Measurements from ENCODE around the gene DNAH14. TPM values are rescaled to one million over a fixed set of nuclear protein-coding genes. Genes with fewer than 3 reads are reported as not detected.

Gene DNAH14
- total RNA-seq, 2 experiments from 2014 or later = 0.27 to 0.34 TPM

DNA sequence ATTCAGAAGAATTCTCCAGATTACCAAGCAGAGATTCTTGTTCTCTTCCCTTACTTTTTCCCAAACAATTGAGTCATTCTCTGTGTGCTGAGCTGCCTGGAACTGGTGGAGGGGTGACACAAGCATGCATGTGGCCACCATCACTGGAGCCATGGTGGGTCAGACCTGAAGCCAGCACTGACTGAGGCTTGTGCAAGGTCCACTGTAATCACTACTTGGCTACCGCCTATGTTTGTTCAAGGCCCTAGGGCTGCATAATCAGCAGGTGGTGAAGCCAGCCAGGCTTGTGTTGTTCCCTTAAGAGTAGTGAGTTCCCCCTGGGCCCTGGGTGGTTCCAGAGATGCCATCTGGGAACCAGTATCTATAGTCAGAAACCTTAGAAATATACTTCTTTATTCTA is 183.8 kb downstream of the DNAH14 start:
- Mint-ChIP-seq H3K27me3 (no peaks in the 10 kb centered on the region), H3K9me3 (no peaks in the 10 kb centered on the region), H3K27ac (no peak overlapping the region), H3K36me3 (ENCODE audit: low read depth) (no peaks in the 10 kb centered on the region), H3K4me3 (no peak overlapping the region), H3K4me1 (ENCODE audit: low read depth) (no peaks in the 10 kb centered on the region)
- ATAC-seq (ENCODE audit: poor library complexity) (no peak), DNase-seq (no peak)
- H3K9me3 ChIP-seq (ENCODE audit: control insufficient read depth in 1 of 2, insufficient read depth in 1 of 2, low read length in 2 of 2) = no peaks in the 10 kb centered on the region
- no peaks in the 10 kb centered on the region for H3K4me1 ChIP-seq (ENCODE audit: insufficient read depth, low read length)
- no peak overlapping the region for H3K27ac ChIP-seq (ENCODE audit: low read depth in 1 of 2, low read length in 2 of 2)
- ChIA-PET POLR2A (no interaction called here), CTCF (no interaction called here)
- peaks cover 0 to 9% of the 10 kb centered on the region in 2 experiments for H3K27me3 ChIP-seq (ENCODE audit: control insufficient read depth in 1 of 2, insufficient read depth in 2 of 2, low read length in 2 of 2)
- no peaks in the 10 kb centered on the region for H3K36me3 ChIP-seq (ENCODE audit: insufficient read depth, low read length)
- no peak overlapping the region for H3K4me3 ChIP-seq (ENCODE audit: low read length)
- TF ChIP-seq, protein P1, sequence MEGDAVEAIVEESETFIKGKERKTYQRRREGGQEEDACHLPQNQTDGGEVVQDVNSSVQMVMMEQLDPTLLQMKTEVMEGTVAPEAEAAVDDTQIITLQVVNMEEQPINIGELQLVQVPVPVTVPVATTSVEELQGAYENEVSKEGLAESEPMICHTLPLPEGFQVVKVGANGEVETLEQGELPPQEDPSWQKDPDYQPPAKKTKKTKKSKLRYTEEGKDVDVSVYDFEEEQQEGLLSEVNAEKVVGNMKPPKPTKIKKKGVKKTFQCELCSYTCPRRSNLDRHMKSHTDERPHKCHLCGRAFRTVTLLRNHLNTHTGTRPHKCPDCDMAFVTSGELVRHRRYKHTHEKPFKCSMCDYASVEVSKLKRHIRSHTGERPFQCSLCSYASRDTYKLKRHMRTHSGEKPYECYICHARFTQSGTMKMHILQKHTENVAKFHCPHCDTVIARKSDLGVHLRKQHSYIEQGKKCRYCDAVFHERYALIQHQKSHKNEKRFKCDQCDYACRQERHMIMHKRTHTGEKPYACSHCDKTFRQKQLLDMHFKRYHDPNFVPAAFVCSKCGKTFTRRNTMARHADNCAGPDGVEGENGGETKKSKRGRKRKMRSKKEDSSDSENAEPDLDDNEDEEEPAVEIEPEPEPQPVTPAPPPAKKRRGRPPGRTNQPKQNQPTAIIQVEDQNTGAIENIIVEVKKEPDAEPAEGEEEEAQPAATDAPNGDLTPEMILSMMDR (IDR thresholded peaks at IDR 0.05) = no peak
- intact Hi-C loops (cut with DNase I, micrococcal nuclease) = no loop called here

DNA sequence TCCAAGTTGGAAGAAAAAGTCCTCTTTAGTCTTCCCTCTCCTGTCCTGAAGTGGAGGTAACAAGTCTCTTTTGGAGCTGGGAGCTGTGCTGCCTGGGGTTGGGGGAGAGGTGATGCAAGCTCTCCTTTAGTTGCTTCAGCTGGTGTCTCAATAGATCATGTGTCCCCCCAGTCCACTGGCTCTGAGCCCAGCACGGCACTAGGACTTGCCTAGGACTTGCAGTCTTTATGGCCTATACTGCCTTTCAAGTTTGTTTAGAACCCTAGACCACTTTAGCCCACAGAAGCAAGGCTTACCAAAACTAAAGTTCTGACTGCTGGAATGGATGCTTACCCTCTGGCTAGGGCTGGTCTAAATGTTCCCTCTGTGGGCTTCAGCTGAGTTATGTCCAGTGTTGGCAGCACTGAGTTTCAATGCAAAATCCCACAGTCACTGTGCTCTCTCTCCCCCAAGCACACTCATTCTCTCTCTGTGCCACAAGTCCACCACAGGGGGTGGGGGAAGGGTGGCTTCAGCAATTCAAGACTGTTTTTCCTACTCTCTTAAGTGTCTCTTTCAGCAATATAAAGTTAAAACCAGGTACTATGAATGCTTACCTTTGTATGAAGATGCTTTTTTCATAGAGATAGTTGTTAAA is 185.0 kb downstream of the DNAH14 start:
- no peak overlapping the region for H3K27ac ChIP-seq (ENCODE audit: low read depth in 1 of 2, low read length in 2 of 2)
- H3K36me3 Mint-ChIP-seq (ENCODE audit: low read depth) = no peaks in the 10 kb centered on the region
- no peaks in the 10 kb centered on the region for H3K4me1 ChIP-seq (ENCODE audit: insufficient read depth, low read length)
- H3K4me3 ChIP-seq (ENCODE audit: low read length) = no peak overlapping the region
- ChIA-PET POLR2A (no interaction called here), CTCF (no interaction called here)
- no peaks in the 10 kb centered on the region for H3K9me3 ChIP-seq (ENCODE audit: control insufficient read depth in 1 of 2, insufficient read depth in 1 of 2, low read length in 2 of 2)
- intact Hi-C loops (cut with DNase I, micrococcal nuclease) = no loop called here
- no peaks in the 10 kb centered on the region for H3K36me3 ChIP-seq (ENCODE audit: insufficient read depth, low read length)
- no peaks in the 10 kb centered on the region for H3K4me1 Mint-ChIP-seq (ENCODE audit: low read depth)
- TF ChIP-seq, protein P1 (IDR thresholded peaks at IDR 0.05) = no peak
- DNase-seq (no peak), ATAC-seq (ENCODE audit: poor library complexity) (no peak)
- no peak overlapping the region for H3K27ac Mint-ChIP-seq
- peaks cover 0 to 9% of the 10 kb centered on the region in 2 experiments for H3K27me3 ChIP-seq (ENCODE audit: control insufficient read depth in 1 of 2, insufficient read depth in 2 of 2, low read length in 2 of 2)
- H3K9me3 Mint-ChIP-seq = no peaks in the 10 kb centered on the region
- no peak overlapping the region for H3K4me3 Mint-ChIP-seq
- no peaks in the 10 kb centered on the region for H3K27me3 Mint-ChIP-seq

DNA sequence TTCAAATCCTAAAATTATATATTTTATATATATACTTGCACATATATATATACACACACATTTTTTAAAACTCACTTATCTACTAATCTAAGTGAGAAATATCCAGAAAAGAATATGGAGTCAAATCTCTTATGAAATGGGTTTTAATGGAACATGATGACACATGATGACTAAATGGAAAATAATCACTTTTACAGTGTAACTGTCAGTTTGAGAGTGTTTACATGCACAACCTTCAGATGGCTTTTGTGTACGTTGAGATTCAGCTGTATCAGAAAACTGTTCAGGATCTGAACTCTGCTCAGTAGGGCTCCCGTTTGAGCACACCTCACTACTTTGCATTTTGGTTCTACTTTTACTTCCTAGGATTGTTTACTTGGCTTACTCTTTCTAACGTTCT is 189.8 kb downstream of the DNAH14 start:
- Histone ChIP-seq H3K27ac (ENCODE audit: low read depth in 1 of 2, low read length in 2 of 2) (no peak overlapping the region), H3K4me3 (ENCODE audit: low read length) (no peak overlapping the region), H3K9me3 (ENCODE audit: control insufficient read depth in 1 of 2, insufficient read depth in 1 of 2, low read length in 2 of 2) (no peaks in the 10 kb centered on the region), H3K4me1 (ENCODE audit: insufficient read depth, low read length) (no peaks in the 10 kb centered on the region), H3K27me3 (ENCODE audit: control insufficient read depth in 1 of 2, insufficient read depth in 2 of 2, low read length in 2 of 2) (no peaks in the 10 kb centered on the region), H3K36me3 (ENCODE audit: insufficient read depth, low read length) (no peaks in the 10 kb centered on the region)
- ChIA-PET CTCF (no interaction called here), POLR2A (no interaction called here)
- intact Hi-C loops (cut with DNase I, micrococcal nuclease) = no loop called here
- no peaks in the 10 kb centered on the region for H3K9me3 Mint-ChIP-seq
- no peak overlapping the region for H3K27ac Mint-ChIP-seq
- no peak overlapping the region for H3K4me3 Mint-ChIP-seq
- TF ChIP-seq, protein P1 (IDR thresholded peaks at IDR 0.05) = no peak
- ATAC-seq (ENCODE audit: poor library complexity) (no peak), DNase-seq (no peak)
- H3K4me1 Mint-ChIP-seq (ENCODE audit: low read depth) = no peaks in the 10 kb centered on the region
- no peaks in the 10 kb centered on the region for H3K27me3 Mint-ChIP-seq
- H3K36me3 Mint-ChIP-seq (ENCODE audit: low read depth) = no peaks in the 10 kb centered on the region

Data from CD4-positive, alpha-beta T cell (primary cell).